Activated CD4-positive, alpha-beta T cell treated with anti-CD3 and anti-CD28 coated beads, Interleukin-2, amount 50 U/mL, for 48 hours (primary cell): ENCODE data around the gene ADAMTS17.

Source experiments
- DNase-seq, 2 experiments: peaks; one replicate each; pipeline ENCODE4 v3.0.0-alpha.2; 2020

The ADAMTS17 gene

DNA sequence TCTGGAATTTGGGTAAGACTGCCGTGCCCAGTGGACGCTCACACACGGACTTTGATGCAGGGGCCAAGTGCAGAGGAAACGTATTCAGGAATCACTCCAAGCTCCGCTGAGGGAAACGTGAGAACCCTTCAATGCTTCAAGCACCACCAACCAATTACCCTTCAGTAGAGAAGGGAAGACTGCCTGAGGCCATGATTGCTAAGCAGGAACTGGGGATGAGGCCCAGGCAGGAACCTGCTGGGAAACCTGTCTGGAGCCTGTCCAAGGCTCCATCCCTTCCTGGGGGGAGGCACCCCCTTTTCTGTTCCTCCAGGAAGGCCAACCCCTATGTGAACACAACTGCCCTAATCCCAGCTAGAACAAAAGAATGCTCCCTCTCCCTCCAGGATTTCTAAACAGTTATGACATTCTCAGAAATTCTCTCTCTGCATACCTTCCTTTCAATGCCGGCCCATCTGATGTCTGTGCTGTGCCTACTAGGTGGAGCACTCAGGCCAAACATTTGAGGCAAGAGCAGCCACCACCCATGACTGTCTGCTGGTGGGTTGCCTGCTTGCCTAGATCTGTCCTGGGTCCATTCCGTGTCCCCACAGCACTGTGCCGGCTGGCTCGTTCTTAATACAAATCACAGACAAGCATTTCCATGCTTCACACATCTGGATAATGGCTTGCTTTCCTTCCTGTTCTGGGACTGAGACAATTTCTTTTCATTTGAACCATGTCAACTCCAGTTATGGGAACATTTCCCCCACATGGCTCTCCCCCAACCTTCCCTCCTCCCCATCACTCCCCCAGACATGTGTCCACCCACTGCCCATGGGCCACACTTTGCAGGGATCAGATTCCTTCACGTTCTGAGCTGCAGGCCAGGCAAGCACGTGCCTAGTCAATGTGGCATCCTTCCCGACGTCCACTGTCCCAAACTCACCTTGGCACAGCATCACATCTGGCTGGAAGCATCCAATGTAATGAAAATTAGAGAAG lies 149.4 kb downstream of the ADAMTS17 start:
- no peak for DNase-seq

DNA sequence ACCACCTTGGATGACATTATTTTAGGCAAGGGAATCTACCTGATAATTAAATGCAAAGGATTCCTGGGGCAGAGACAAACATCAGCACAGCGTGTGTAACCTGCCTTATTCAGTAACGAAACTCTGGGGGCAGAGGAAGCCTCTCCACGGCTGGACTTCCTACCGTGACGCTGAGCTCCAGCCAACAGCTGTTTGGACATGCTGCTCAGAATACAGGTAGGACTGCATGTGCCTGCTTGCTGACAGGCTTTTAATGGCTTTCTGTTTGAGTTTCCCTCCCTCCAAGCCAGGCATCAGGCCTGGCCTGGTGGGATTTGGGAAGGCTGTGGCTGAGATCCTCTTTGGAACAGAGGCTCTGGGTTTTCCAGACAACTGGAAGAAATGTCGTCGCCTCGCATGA lies 150.6 kb downstream of the ADAMTS17 start:
- no peak for DNase-seq

DNA sequence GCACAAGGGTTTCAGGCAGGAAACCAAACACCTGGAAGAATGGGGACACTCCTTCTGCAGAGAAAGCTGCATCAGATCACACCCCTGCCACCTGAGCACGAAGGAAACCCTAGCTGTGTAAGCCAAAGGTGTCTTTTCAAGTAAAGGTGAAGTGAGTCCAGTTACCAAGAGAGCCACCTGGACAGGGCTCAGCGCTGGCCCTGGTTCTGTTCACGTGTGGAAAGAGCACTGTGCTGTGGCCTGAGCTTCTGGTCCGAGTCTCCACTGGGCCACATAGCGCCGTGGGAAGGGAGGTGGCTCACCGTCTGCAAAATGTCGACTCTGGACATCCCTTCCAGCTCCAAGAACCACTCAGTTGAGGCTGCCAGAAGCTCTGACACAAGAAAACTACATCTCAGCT lies 151.1 kb downstream of the ADAMTS17 start:
- DNase-seq = no peak

DNA sequence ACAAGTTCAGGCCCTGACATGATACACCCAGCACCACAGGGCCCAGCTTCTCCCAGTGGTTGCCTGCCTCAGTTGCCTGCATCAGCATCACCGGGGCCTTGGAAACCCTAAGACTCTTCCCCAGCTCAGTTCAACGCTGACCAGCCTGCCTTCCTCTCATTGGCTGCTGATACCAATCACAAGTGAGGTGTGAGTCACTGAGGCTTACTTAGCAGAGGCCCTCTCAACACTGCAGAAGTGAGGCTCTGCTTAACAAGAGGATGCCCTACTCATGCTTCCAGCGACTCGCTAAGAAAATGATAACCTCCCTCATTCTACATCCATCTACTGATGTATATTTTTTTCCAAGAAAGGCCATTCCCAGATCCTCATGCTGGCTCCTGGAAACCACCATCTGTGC lies 151.9 kb downstream of the ADAMTS17 start:
- no peak for DNase-seq

DNA sequence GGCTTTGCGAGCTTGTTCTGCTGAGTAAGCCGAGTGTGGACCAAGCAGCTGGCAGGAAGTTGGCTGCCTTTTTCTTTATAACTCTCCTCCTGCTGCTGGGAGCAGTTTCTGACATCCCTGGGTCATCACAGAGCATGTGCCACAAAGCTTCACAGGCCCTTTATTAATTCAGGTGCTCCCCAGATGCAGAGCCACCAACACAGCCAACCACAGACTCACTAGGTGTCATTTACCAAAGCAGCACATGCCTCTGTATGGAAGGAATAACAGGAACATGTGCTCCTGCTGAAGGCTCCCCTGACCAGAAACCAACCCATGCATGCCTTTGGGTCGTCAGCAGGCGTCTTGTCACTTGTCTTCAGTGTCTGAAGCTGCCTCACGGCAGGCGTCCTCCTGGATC lies 152.5 kb downstream of the ADAMTS17 start:
- no peak for DNase-seq

DNA sequence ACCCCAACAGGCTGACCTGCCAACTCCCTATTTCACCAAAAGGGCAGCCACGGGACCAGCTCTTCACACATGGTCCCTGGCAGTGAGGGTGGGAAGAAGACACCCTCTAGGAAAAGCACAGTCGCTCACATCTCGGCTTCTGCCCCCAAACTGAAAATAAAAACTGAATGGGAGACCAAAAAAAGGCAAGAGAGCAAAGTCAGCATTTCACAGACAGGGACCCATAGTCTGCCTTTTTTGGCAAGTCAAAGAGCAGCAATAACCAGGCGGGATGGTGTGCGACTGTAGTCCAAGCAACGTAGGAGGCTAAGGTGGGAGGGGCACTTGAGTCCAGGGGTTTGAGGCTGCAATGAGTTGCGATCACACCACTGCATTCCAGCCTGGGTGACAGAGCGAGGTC lies 154.1 kb downstream of the ADAMTS17 start:
- DNase-seq = no peak

DNA sequence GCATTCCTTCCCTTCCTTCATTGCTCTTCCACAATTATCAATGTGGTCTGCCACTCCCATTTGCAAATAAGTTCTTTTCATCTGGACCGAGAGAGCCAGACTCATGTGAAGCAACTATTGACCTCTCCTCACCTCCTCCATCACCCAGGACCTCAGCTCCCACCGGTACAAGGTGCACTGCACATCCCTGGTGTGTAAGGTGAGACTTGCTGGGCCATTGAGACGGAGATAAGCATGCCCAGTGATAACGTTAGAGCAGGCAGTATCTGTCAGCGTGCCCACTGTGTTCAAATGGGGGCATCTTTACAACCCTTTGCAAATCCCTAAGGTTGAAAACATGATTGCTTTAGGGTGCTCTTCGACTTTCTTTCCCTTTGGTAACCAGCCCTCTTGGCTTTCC lies 154.8 kb downstream of the ADAMTS17 start:
- DNase-seq = no peak

DNA sequence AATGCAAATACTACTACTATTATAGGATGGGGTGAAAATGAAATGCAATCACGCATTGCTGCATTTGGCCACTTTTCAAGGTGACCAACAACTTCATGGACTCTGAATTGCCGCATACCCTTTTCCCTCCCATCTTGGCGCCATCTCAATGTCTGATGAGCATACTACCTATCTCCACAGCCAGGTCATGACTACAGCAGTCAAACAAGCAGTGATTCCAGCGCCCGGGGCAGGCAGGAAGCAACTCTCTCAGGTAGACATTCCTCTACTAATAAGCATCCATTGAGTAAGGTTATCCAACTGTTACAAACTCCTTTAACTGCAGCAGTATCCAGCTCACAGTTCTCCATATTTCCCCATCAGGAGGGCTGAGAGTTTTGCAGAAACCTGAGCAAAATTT lies 155.4 kb downstream of the ADAMTS17 start:
- no peak for DNase-seq

DNA sequence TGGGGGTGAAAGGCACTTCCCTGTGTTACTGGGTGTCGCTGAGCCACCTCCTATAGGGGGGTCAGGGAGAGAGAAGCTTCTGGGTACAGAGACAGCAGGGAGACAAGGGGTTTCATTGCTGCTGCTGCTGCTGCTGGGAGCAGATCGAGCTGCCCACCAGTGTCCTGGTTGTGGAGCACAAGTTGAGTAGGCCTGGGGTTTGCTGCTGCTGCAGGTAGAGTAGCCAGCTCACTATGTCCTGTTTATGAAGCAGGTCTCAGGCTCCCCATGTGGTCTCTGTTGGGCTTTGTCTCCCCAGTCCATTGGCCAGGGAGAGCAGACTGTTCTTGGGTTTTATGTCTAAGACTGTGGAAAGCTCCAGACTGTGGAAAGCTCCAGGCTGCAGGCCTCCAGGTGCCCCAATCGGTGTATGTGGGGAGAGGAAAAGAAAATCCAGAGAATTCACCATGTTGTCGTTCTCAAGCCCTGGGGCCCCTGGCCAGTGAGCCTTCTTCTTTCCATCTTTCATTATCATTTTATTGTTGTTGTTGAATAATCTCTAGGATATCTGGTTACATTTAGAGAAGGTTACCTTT lies 157.8 kb downstream of the ADAMTS17 start:
- DNase-seq = no peak

DNA sequence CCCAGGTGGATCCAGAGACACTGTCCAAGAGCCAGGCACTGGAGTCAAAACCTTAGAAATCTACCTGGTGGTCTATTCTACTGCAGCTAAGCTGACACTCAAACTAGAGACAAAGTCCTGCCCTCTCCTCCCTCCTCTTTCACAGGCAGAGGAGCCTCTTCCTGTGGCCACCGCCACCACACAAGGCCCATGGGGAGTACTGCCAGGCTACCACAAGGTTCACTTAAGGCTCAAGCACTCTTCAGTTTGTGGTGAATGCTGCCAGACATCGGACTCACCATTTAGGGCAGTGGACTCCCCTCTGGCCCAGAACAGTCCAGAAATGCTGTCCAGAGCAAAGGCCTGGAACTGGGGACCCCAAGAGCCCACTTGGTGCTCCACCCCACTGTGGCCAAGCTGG lies 160.9 kb downstream of the ADAMTS17 start:
- no peak for DNase-seq

DNA sequence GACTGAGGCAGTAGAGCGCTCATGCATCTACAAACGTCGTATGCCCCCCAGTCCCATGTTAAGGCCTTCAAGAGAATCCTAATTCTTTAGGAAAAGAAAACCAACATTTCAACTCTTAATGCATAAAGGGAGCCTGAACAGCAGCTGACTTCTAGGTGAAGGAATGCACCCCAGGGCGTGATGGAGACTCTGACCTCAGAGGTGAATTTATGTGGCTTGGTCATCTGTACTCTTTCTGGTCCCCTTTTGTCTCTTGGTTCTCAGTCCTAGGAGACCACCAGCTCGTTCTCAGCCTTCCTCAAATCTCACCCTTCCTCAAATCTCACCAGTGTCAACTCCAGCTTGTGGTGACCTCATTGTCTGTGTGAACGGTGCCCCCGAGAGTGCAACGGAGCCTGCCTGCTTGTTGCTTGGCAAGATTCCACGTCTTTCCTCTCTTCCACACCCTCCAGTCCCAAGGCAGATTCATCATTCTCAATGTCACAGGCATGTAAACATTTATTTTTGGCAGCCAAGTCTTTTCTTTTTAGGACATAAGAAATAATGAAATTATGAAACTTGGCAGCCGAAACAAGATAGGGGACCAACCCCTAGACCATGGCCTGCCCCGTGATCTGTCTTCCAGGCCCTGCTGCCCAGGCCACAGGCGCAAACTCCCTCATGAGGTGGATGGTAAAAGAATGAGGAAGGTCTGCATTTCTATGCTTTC lies 166.2 kb downstream of the ADAMTS17 start:
- no peak for DNase-seq

DNA sequence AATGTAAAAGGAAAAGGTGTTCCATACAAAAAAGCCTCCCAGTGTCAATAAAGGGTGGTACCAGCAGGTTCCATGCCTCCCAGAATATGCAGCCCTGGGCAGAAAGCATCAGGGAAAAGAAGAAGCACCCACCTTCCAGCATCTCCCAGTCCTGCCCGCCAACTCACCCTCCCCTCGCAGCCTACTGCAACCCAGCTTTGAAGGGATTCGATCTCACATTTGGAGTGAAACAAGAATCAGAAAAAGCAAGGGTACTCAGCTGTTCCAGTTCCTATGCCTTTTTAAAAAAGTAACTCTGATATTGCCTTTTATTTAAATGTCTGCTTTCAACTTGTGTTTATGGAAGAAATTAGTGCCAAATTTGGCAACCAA lies 166.9 kb downstream of the ADAMTS17 start:
- DNase-seq = no peak

DNA sequence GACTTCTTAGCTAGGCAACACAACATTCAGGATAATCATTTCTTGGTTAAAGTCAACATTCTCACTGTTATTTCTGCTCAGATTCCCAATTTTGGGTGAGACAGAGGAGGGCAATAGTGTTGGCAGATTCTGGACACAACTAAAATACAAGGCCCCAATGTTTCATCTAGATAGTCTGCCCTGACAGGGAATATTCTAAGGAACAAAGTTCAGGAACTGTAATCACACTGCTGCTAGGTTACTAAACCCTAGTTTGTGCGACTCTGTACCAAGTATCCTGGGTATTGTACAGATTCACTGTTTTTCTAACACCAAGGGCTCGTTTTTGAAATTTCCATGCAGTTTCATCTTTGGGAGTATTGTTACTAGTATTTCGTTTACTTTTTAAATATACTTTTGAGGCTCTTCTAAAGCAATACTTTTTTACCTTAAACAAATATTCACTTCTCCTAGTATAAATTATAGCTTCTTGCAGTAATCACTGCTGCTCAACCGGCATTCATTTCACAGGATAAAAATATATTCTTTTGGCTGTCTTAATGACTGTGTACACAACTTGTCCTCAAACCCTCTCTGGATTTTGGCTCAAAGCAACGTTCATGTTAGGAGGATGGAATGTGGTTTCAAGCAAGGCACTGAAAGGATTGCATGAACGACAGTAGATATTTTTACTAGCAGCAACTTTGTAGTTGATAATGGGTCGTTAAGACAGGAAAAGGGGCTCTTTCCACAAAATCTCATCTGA lies 167.4 kb downstream of the ADAMTS17 start:
- no peak for DNase-seq

DNA sequence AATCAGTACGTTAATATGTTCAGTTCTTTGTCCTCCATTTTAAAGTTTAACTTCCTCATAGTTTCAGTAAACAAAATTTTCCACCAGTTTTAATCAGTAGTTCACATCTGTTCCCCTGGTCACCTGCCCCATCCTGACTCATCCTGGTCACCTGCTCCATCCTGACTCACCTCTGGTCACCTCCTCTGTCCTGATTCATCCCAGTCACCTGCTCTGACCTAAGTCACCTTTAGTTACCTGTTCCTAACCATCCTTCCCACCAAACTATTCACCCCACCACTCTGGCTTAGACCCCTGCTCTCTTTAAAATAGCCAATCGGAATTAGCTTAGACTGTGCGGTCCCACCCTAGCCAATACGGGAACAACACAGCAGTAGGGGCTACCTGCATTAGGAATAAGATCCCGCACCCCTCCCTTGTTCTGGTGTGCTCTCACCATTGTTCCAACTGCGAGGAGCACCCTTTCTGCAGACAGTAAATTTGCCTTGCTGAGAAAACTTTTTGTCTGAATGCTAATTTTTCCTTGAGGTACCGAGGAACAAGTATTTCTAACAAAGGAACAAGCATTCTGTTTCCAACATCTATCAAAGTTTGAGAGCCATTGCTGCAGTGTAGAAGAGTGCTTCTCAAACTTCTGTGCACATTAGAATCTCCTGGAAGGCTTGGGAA lies 169.3 kb downstream of the ADAMTS17 start:
- DNase-seq = no peak

DNA sequence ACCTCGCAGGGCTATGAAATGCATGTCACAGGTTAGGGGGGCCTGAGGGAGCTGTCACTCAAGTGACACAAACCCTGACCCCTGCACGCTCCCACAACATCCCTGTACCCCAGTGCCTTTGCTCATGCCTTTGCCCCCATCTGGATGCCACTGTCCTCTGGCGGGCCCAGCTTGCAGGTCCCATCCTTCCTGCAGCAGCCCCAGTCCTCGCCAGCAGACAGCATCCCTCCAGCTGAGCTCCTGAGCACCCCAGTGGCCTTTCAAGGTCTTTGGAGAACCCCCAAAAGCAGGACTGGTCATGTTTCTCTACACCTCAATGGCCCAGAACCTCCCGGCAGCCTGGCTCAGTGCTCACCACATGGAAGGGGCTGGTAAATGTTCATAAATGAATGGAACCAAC lies 170.4 kb downstream of the ADAMTS17 start:
- DNase-seq = no peak

DNA sequence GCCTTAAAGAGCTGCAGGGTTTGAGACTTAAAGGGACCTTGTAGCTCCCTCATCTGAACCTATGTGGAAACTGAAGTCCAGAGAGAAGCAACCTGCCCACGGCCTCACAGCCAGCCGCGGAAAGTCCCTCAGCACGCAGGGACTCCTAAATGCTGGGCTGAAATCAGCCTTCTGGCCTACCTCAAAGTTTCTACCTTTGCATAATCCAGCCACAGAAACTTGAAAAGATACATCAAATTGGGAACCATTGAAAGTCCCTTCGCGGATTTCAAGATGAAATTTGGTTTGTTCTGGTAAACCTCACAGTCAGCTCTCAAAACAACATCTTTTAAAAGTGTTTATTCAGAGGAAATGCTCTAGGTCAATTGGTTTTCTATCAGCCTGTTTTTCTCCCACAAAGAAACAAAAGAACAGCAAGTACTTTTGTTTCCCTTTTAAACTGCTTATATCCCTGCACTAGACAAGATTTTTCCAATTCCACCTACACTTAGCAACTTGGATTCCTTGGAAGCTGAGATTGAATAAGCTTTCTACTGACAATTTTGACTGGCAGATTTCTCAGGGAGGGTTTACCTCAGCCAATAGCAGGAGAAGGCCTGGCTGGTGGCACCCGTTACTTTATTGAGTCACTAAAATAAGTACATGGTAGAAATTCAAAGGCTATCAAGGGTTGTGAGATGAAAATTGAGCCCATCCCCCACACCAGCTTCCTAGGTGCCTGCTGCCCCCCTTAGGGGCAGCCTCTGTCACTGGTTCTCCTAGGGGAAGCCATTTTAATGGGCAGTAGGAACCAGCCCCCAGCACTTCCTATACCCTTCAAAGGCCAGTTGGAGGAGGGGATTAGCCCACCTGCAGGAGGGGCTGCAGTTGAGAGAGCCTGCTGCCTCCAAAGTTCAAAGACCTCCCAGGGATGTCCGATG lies 171.2 kb downstream of the ADAMTS17 start:
- DNase-seq = peak; percentile 53 to 59

DNA sequence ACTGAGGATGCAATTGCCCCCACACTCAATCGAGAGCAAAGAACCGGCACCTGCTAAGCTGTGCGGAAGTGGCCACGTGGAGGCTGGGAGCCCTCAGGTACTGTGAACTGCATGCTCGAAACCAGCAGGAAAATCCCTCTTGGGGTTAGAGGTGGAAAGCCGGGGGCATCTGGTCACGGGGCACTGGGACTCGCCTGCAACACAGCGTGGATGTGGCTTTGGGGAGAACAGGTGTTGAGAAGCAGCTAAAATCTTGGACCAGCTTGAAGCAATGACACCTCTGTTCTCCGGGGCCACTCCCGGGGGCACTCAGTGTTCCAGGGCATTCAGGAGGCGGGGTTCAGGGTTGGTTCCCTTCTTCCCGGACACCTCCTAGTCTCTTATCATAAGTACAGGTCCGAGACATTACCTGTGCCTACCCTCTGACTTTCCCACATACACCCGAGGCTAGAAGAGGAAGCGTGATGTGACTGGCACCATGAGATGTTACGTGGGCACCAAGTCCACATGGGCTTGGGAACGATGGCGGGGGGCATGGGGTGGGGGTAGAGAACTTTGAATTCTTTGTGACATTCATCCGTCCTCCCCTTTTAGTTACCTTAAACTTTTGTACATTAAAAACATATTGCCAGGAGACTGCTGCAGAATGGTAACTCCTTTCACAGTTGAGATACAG lies 172.0 kb downstream of the ADAMTS17 start:
- no peak for DNase-seq

DNA sequence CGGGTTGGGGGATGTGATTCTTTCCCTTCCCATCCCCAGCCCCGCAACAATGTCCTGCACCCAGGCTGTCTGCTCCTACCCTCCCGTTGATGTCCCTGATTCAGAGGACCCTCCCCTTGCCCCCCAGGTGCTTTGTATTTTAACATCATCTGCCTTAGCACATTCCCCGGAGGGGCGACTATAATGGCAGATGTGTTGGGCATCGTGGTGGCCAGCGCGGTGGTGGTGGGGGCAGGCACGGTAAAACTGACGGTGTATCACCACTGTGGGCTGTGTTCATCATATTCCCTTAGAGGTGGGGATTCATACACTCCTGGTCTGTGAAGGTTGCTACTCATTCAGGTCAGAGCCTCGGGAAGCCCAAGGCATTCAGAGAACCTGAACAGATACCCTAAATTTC lies 173.0 kb downstream of the ADAMTS17 start:
- no peak for DNase-seq

DNA sequence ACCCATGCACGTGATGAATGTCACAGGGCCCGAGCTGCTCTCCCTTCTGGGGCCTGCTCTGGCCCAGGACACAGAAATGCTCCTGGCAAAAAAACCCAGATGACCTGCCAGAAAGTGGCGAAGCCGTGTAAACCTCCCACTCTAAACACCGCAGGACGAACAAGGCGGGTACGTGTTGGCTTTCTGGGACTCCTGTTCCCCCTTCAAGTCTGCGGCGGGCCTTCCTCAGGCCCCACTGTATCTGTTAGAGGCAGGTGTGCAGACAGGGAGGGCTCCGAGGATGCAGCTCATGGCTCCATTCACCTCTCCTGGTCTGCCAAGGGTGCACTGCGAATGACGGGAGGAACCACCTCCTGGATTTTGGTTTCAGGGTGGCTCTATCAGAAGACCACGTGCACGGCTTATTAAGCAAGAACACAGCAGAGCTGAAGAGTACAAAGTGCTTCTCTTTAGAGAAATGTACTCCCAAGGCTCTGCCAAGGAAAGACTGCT lies 173.8 kb downstream of the ADAMTS17 start:
- no peak for DNase-seq

DNA sequence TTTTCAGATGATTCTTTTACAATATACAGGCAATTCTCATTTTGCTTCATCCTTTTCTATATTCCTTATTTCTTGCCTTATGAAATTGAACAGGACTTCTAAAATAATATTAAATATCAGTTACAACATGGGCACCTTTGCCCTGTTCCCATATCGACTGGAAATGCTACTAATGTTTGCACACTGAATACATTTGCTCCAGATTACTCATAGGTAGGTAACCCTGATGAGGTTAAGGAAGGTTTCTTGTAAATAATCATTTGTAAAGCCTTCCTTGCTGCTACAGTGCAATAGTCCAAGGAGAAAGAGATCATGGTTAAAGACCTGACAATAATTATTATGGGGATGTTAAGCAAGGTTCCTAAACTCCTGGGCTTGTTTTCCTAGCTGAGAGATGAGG lies 175.5 kb downstream of the ADAMTS17 start:
- no peak for DNase-seq

DNA sequence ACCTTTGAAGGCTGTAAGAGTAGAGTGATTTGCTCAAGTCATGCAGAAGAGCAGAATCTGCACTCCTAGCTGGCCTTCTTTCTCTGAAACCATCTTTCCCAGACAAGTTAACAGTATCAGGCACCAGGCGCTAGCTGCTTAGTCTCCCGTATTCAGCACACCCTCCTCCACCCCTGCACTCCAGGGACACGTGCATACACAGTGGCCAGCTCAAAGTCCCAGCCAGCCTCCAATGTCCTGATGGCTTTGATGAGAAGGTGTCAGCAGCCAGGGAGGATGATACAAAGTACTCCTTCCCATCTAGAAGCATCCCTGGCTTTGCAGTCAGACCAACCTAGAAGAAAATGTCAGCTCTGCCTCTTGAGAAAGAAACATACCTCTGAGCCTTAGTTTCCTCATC lies 177.8 kb downstream of the ADAMTS17 start:
- no peak for DNase-seq
